CD4-positive, alpha-beta T cell treated with Interleukin-6 at 100 ng/mL for 8 hours (primary cell): ENCODE measurements around the gene DYNC2LI1.

Experiments
- DNase-seq: peaks from one replicate; pipeline ENCODE4 v3.0.0-alpha.2; 2020; ENCODE audit warnings: mixed read lengths, low spot score

DYNC2LI1 gene

DNA sequence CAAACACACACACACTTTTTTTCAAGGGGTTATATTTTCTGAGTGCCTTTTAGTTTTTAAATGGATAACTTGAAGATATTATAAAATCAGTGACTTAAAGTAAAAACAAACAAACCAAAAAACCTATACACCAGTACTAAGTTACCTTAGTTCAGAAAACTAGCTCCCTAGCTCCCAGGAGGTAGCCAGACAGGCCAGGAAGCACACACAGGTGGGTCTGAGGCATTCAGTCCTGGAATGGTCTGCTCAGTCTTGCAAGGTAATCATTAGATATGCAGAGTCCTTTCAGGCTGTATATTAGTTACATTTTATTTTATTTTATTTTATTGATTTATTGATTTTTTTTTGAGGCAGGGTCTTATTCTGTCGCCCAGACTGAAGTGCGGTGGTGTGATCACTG, 10.7 kb upstream of the DYNC2LI1 start:
- no peak for DNase-seq

- DNase-seq = no peak
These were observed 9.6 kb upstream of the DYNC2LI1 start for GRCh38 chr2:43764086-43764705.

- DNase-seq = no peak
These were observed 7.8 kb upstream of the DYNC2LI1 start for GRCh38 chr2:43766006-43766405.

GRCh38 chr2:43774617-43775016, 778 bp downstream of the DYNC2LI1 start:
- DNase-seq = no peak

- DNase-seq = no peak
These were observed 2.5 kb downstream of the DYNC2LI1 start for GRCh38 chr2:43776324-43776723.

DNA sequence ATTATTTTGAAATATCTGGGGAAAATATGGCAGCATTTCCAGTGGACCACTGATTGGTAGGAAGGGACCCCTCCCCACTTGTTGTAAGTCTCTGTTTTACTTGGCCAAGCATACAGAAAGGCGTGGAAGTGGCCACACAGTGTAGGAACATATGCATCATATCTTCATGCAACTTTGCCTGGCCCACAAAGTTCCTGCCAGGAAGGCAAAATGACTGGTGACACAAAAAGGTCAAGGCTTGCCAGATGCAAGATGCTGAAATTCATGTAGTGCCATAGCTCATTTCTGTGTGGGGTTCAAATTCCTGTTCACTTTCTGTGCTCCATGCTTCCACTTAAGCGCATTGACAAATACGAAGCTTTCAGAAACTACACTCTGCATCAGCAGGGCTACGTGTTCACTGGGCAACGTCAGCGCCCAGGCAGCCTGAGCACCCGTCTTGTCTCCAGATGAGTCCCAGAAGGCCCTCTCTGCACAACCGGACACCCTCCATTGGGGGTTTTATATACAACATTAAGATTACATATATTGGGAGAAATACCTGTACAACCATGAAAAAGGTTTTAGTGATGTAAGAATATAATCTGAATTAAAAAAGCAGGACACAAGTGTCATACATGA, 3.6 kb downstream of the DYNC2LI1 start:
- DNase-seq = no peak

- no peak for DNase-seq
These were observed 4.4 kb downstream of the DYNC2LI1 start for GRCh38 chr2:43778233-43778632.

DNA sequence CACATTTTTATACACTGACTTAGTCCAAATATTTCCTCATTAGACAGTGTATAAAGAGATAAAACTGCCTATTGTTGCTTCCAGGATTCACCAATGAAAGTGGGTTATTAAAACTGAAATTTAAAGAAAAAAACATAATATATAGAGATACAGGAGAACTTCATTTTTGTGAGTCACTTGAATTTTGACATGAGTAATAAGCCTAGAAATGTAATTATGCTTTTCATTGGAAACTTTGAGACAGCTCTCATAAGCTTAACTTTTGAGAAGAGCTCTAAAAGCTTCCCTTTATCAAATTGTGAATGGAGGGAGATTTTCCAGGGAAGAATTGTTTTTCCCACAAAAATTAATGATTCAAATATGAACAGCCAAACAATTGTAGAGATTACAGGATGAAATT, 14.1 kb downstream of the DYNC2LI1 start:
- DNase-seq = no peak

GRCh38 chr2:43788646-43789045, 14.8 kb downstream of the DYNC2LI1 start:
- no peak for DNase-seq

DNA sequence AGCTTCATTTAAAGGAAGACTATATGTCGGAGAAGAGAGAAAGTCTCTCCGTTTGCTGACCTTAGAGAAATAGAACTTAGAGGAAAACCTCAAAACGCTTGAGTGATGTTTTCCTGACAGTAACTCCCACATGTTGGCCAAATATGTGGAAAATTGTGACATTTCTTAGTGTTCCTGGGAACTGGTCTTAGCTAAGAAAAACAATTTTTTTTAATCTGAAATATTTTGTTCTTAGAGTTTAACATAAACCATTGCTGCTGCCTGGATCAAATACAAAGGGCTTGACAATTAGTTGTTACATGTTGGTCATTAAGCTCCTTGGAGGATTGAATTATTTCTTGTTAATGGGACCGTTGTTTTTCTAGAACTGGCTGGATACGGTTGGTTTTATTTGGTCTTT, 16.3 kb downstream of the DYNC2LI1 start:
- DNase-seq = no peak

DNA sequence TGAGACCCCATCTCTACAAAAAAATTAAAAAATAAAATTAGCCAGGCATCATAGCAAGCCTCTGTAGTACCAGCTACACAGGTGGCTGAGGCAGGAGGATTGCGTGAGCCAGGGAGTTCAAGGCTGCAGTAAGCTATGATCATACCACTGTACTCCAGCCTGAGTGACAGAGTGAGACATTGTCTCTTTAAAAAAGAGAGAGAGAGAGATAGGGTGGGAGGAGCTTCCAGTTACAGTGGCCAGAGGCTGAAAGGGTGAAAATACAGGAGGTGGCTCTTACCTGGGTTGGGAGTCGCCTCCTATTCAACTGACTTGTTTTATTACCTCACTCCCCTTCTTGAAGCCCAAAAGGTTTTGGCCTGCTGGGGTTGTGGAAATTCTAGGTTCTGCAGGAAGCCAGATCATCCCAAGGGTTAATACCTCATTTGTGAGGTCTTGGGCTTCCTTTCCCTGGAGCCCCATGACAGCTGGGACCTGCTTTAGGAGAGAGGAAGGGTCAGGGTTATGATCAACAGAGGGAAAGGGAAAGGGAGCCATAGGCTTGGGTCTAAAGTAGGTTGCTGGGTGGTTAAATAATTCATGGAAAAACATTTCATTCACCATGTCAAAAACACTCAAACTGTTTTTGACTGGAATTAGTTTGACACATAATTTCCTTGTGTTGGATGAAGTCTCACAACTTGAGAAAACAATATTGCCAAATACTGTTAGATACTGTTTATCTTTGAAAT, 17.4 kb downstream of the DYNC2LI1 start:
- no peak for DNase-seq

- no peak for DNase-seq
These were observed 18.8 kb downstream of the DYNC2LI1 start for GRCh38 chr2:43792653-43793052.

- DNase-seq = no peak
These were observed 21.1 kb downstream of the DYNC2LI1 start for GRCh38 chr2:43794956-43795355.

GRCh38 chr2:43796206-43796605, 22.4 kb downstream of the DYNC2LI1 start:
- no peak for DNase-seq

DNA sequence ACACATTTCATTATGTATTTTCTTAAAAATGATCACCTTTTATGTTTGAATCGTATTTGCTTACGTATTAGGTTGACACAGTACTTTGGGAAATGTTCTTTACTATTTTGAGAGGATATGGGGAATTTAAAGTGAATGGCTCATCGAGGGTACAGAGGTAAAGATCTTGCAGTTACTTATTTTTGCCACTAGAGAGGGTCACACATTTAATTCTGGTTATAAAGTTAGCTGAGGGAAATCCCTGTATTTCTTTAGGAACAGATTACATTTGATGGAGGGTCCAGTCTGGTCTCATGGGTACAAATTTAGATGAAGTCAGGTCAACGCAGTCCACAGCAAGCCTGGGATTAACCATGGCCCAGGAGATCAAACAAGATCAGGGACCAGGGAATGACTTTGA, 24.5 kb downstream of the DYNC2LI1 start:
- no peak for DNase-seq

DNA sequence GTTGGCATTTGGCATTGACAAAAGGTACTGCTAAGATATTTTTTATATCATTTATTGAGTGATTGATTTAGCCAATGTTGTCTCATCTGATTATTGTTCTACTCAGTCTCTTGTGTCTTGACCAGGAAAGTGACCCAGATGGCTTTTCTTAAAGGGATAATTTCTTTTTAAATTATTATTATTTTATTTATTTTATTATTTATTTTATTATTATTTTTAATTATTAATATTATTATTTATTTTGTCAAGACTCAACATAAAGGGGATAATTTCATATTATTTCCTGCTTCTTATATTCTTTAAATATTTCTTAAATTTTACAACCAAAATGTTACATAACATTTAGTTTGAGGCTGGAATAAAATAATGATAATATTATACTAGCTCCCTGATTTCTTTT, 27.1 kb downstream of the DYNC2LI1 start:
- no peak for DNase-seq

GRCh38 chr2:43802135-43802534, 28.3 kb downstream of the DYNC2LI1 start:
- DNase-seq = no peak

DNA sequence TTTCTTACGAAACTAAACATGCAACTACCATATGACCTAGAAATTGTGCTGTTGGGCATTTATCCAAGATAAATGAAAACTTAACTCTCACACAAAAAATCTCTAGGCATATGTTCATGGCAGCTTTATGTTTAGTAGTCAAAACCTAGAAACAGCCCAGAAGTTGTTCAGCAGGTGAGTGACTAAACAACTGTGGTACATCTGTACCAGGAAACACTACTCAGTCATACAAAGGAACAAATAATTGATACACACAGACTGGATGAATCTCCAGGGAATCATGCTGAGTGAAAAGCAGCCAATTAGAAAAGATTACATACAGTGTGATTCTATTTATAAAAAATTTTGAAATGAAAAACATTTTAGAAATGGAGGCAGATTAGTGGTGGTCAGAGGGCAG, 29.3 kb downstream of the DYNC2LI1 start:
- DNase-seq = no peak

- DNase-seq = no peak
These were observed 32.8 kb downstream of the DYNC2LI1 start for GRCh38 chr2:43806719-43807031.

GRCh38 chr2:43810452-43810851, 36.6 kb downstream of the DYNC2LI1 start:
- DNase-seq = no peak

DNA sequence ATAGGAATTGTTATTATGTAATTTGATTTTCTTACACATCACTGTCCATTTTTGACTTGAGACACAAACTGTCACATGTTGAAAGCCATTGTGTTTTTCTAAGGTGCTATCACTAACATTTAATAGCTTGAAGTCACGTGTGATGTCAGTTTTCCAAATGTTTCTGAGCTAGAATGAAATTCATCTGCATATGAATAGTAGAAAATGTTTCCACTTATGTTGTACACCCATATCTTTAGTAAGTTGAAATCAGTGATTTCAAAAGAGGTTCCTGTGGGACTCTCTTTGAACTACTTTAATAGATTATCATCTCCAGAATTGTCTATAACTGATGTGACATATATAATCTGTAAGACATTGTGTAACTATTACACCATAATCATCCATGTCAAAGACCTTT, 37.0 kb downstream of the DYNC2LI1 start:
- DNase-seq = no peak

DNA sequence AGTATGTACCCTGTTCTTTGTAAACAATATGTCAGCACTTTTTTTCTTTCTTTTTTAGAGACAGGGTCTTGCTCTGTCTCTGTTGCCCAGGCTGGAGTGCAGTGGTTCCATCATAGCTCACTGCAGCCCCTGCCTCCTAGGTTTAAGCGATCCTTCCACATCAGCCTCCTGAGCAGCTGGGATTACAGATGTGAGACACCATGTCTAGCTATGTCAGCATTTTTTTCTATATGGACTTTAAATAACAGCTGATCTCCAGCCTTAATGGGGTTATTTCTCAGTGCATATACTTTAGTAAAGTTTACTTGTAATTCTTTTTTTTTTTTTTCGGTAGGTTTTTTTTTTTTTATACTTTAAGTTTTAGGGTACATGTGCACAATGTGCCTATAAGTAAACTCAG, 38.2 kb downstream of the DYNC2LI1 start:
- no peak for DNase-seq

- DNase-seq = no peak
These were observed 39.1 kb downstream of the DYNC2LI1 start for GRCh38 chr2:43812947-43813346.

DNA sequence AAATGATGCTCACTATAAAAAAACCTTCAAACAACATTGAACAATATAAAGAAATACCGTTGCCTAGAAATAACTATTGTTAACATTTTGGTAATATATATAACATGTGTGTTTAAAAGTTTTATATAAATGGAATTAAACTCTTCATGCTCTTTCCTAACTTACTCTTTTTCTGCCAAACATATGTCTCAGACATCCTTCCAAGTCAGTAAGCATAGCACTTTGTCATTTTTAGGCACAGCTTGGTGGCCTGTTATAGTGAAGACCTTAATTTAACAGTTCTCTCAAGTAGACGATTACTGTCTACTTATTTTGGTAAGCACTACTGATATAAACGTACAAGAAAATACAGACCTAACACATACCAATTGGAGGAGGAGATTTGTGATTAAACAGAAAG, 40.9 kb downstream of the DYNC2LI1 start:
- no peak for DNase-seq
